K562 (cell line): ENCODE measurements around the gene PRODH. TPM values are rescaled to one million over a fixed set of nuclear protein-coding genes. Genes with fewer than 3 reads are reported as not detected.

ENCODE experiments used
- C11orf30 ChIP-seq: fragments of 450-650 bp; IDR thresholded peaks from 2 replicates; pipeline ENCODE4 v1.6.1; 2016; ENCODE audit warnings: low read depth, mild to moderate bottlenecking
- CTBP1 ChIP-seq: fragments of 450-650 bp; IDR thresholded peaks from 2 replicates; pipeline ENCODE4 v1.6.1; 2016; ENCODE audit warnings: borderline replicate concordance
- MTA3 ChIP-seq: fragments of 450-650 bp; formaldehyde crosslinking; IDR thresholded peaks from 2 replicates; pipeline ENCODE4 v1.6.1; 2017; ENCODE audit warnings: mild to moderate bottlenecking, borderline replicate concordance
- PHB ChIP-seq: fragments of 250-450 bp; sonication (Bioruptor Pico); IDR thresholded peaks from 2 replicates; pipeline ENCODE4 v1.5.0; 2021
- RBM39 ChIP-seq: fragments of 200-400 bp; formaldehyde crosslinking; optimal IDR thresholded peaks from 2 replicates; pipeline ENCODE3; 2018; ENCODE audit warnings: low read depth, low read length
- SETDB1 ChIP-seq: IDR thresholded peaks from one replicate; pipeline ENCODE4 v1.6.1; 2012; ENCODE audit warnings: low read length, control low read depth, inconsistent platforms
- SIN3A ChIP-seq, 2 experiments: fragments of 150-350 bp in 1 of 2; IDR thresholded peaks; 2 replicates each; pipeline ENCODE4 v1.6.1; 2011 to 2016; ENCODE audit warnings: borderline replicate concordance in 2 of 2, low read depth in 2 of 2, low read length in 2 of 2, mild to moderate bottlenecking in 2 of 2, moderate library complexity in 2 of 2; ENCODE audit not compliant: control insufficient read depth in 1 of 2
- SMARCB1 ChIP-seq: IDR thresholded peaks from 2 replicates; pipeline ENCODE4 v1.6.1; 2011; ENCODE audit warnings: improper control_type of control experiment, low read depth; ENCODE audit not compliant: insufficient read length
- ZNF124 ChIP-seq: sonication (generic); formaldehyde crosslinking; IDR thresholded peaks from 2 replicates; pipeline ENCODE4 v1.8.1; 2022; ENCODE audit warnings: missing genetic modification reagents
- ZNF184 ChIP-seq: sonication (generic); formaldehyde crosslinking; IDR thresholded peaks from 2 replicates; pipeline ENCODE4 v1.5.0; 2020; ENCODE audit warnings: missing genetic modification reagents
- ZNF23 ChIP-seq: fragments of 250-450 bp; sonication (Bioruptor Pico); IDR thresholded peaks from 2 replicates; pipeline ENCODE4 v1.4.0; 2020; ENCODE audit warnings: mild to moderate bottlenecking
- ZNF274 ChIP-seq: IDR thresholded peaks from 2 replicates; pipeline ENCODE4 v1.6.1; 2011; ENCODE audit warnings: low read depth, mild to moderate bottlenecking, low read length, moderate library complexity, borderline replicate concordance
- ZNF436 ChIP-seq: fragments of 250-450, 450-650 bp; sonication (Bioruptor Pico); formaldehyde crosslinking; IDR thresholded peaks from 2 replicates; pipeline ENCODE4 v1.7.0; 2020; ENCODE audit warnings: mild to moderate bottlenecking
- polyA plus RNA-seq, 8 experiments: library from polyadenylated mRNA; depleted of rRNA in 4 of 8; stranded (reverse) in 5 of 8; unstranded in 3 of 8; fragments of >200 nt; fragmentation: Nextera tagmentation in 2 of 8; fragmentation: Illumina TruSeq in 1 of 8; extraction: Ambion mirVana in 2 of 8; extraction: Trizol in 1 of 8; gene quantifications; 2 replicates each; pipeline versions ENCODE4 v1.2.1 to v1.2.3, GENCODE V29; 2011 to 2014; ENCODE audit warnings: inconsistent platforms in 1 of 8, missing spikeins in 1 of 8
- total RNA-seq, 7 experiments: library from RNA; depleted of rRNA in 6 of 7; stranded (reverse); fragments of >200 nt in 6 of 7; fragmentation: Illumina TruSeq in 2 of 7; extraction: Trizol in 2 of 7; gene quantifications; 2 replicates each; pipeline versions ENCODE4 v1.2.1 to v1.2.3, GENCODE V29; 2011 to 2021; ENCODE audit warnings: low replicate concordance in 1 of 7
- TF ChIP-seq, protein P1 (sequence below): fragments of 450-650 bp; IDR thresholded peaks from 2 replicates; pipeline ENCODE4 v1.6.1; 2018; ENCODE audit not compliant: partially characterized antibody
- TF ChIP-seq, protein P2 (sequence below), 2 experiments: fragments of 450-650 bp in 1 of 2; sonication (generic) in 1 of 2; formaldehyde crosslinking in 1 of 2; IDR thresholded peaks; 2 replicates each; pipeline versions ENCODE4 v1.7.1 to v1.9.0; 2016 to 2022; ENCODE audit warnings: inconsistent platforms in 1 of 2, mild to moderate bottlenecking in 1 of 2, missing genetic modification reagents in 1 of 2
- TF ChIP-seq, protein P3 (sequence below): fragments of 250-450 bp; sonication (Bioruptor Pico); IDR thresholded peaks from 2 replicates; pipeline ENCODE4 v1.8.0; 2022; ENCODE audit warnings: moderate library complexity, mild to moderate bottlenecking, inconsistent platforms

Gene PRODH
- total and polyA plus RNA-seq, 9 of the 15 experiments (the other 6 are each of a cell fraction or from before 2014, with no cell fraction given), result 0.07 to 0.11 TPM; not detected in 7

DNA sequence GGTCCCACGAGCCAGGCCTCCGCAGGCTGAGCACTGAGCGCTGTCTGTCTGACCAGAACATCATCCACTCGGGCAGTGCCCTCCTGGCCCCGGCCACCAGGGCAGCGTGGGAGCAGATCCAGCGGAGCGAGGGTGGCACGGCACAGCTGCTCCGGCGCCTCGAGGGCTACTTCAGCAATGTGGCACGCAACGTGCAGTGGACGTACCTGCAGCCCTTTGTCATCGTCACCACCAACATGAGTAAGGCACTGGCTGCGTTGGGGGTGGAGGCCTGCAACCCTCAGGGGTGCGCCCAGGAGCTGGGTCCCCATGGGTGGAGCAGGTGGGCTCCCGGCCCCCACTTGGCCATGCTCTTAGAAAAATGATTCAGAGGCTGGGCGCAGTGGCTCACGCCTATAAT is 49.7 kb upstream of the PRODH start (continued):
- 0 out of 2 replicates have a peak, but pooled peaks have one; percentile 44 for TF ChIP-seq ZNF184
- peak; percentile 88 for TF ChIP-seq SETDB1
- TF ChIP-seq SMARCB1, result no peak
- no peak for TF ChIP-seq RBM39
- TF ChIP-seq, protein P1, sequence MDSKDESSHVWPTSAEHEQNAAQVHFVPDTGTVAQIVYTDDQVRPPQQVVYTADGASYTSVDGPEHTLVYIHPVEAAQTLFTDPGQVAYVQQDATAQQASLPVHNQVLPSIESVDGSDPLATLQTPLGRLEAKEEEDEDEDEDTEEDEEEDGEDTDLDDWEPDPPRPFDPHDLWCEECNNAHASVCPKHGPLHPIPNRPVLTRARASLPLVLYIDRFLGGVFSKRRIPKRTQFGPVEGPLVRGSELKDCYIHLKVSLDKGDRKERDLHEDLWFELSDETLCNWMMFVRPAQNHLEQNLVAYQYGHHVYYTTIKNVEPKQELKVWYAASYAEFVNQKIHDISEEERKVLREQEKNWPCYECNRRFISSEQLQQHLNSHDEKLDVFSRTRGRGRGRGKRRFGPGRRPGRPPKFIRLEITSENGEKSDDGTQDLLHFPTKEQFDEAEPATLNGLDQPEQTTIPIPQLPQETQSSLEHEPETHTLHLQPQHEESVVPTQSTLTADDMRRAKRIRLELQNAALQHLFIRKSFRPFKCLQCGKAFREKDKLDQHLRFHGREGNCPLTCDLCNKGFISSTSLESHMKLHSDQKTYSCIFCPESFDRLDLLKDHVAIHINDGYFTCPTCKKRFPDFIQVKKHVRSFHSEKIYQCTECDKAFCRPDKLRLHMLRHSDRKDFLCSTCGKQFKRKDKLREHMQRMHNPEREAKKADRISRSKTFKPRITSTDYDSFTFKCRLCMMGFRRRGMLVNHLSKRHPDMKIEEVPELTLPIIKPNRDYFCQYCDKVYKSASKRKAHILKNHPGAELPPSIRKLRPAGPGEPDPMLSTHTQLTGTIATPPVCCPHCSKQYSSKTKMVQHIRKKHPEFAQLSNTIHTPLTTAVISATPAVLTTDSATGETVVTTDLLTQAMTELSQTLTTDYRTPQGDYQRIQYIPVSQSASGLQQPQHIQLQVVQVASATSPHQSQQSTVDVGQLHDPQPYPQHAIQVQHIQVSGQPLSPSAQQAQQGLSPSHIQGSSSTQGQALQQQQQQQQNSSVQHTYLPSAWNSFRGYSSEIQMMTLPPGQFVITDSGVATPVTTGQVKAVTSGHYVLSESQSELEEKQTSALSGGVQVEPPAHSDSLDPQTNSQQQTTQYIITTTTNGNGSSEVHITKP, result no peak
- no peak for TF ChIP-seq CTBP1
- no peak for TF ChIP-seq ZNF436 (CRISPR knock-in tag)
- no peak for TF ChIP-seq C11orf30
- no peak for TF ChIP-seq ZNF274
- no peak for TF ChIP-seq ZNF124 (CRISPR knock-in tag)
- TF ChIP-seq MTA3, result no peak
- TF ChIP-seq, protein P2, sequence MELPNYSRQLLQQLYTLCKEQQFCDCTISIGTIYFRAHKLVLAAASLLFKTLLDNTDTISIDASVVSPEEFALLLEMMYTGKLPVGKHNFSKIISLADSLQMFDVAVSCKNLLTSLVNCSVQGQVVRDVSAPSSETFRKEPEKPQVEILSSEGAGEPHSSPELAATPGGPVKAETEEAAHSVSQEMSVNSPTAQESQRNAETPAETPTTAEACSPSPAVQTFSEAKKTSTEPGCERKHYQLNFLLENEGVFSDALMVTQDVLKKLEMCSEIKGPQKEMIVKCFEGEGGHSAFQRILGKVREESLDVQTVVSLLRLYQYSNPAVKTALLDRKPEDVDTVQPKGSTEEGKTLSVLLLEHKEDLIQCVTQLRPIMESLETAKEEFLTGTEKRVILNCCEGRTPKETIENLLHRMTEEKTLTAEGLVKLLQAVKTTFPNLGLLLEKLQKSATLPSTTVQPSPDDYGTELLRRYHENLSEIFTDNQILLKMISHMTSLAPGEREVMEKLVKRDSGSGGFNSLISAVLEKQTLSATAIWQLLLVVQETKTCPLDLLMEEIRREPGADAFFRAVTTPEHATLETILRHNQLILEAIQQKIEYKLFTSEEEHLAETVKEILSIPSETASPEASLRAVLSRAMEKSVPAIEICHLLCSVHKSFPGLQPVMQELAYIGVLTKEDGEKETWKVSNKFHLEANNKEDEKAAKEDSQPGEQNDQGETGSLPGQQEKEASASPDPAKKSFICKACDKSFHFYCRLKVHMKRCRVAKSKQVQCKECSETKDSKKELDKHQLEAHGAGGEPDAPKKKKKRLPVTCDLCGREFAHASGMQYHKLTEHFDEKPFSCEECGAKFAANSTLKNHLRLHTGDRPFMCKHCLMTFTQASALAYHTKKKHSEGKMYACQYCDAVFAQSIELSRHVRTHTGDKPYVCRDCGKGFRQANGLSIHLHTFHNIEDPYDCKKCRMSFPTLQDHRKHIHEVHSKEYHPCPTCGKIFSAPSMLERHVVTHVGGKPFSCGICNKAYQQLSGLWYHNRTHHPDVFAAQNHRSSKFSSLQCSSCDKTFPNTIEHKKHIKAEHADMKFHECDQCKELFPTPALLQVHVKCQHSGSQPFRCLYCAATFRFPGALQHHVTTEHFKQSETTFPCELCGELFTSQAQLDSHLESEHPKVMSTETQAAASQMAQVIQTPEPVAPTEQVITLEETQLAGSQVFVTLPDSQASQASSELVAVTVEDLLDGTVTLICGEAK (IDR thresholded peaks at IDR 0.05), result no peak
- TF ChIP-seq, protein P2 (CRISPR knock-in tag; IDR thresholded peaks at IDR 0.05), result 0 out of 2 replicates have a peak, but pooled peaks have one; percentile 22
- TF ChIP-seq PHB (CRISPR knock-in tag), result no peak
- no peak for TF ChIP-seq SIN3A (IDR thresholded peaks at IDR 0.05; ENCODE audit: borderline replicate concordance in 2 of 2, control insufficient read depth in 1 of 2, low read depth in 2 of 2, low read length in 2 of 2)
- TF ChIP-seq, protein P3, sequence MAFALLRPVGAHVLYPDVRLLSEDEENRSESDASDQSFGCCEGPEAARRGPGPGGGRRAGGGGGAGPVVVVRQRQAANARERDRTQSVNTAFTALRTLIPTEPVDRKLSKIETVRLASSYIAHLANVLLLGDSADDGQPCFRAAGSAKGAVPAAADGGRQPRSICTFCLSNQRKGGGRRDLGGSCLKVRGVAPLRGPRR (CRISPR knock-in tag), result no peak
- no peak for TF ChIP-seq ZNF23 (CRISPR knock-in tag)
